Neuron (in vitro differentiated cells): ENCODE data around the gene RNF113B.

Experiments used
- H2AFZ ChIP-seq: one replicate; pipeline ENCODE4 v1.6.1; 2013; ENCODE audit warnings: low read depth, mild to moderate bottlenecking, inconsistent platforms, low read length, moderate library complexity
- H3K27me3 ChIP-seq: one replicate; pipeline ENCODE4 v1.6.1; 2013; ENCODE audit warnings: low read length; ENCODE audit not compliant: insufficient read depth
- H3K36me3 ChIP-seq: one replicate; pipeline ENCODE4 v1.6.1; 2013; ENCODE audit warnings: low read length; ENCODE audit not compliant: insufficient read depth
- H3K4me1 ChIP-seq: one replicate; pipeline ENCODE4 v1.6.1; 2013; ENCODE audit warnings: low read length; ENCODE audit not compliant: insufficient read depth
- H3K4me3 ChIP-seq: 2 replicates; pipeline ENCODE4 v1.5.1; 2013; ENCODE audit warnings: mild to moderate bottlenecking, low read length, moderate library complexity
- H3K9me3 ChIP-seq: one replicate; pipeline ENCODE4 v1.6.1; 2013; ENCODE audit warnings: low read length

Gene RNF113B

GRCh38 chr13:98182153-98182552, 5.1 kb upstream of the RNF113B start:
- H2AFZ ChIP-seq = no peak overlapping the region
- H3K9me3 ChIP-seq = peaks cover 7% of the 10 kb centered on the region
- no peak overlapping the region for H3K4me3 ChIP-seq
- H3K4me1 ChIP-seq = no peaks in the 10 kb centered on the region
- no peaks in the 10 kb centered on the region for H3K36me3 ChIP-seq
- no peaks in the 10 kb centered on the region for H3K27me3 ChIP-seq

- no peak overlapping the region for H2AFZ ChIP-seq
- no peaks in the 10 kb centered on the region for H3K27me3 ChIP-seq
- H3K36me3 ChIP-seq = peaks cover 6% of the 10 kb centered on the region
- H3K4me3 ChIP-seq = no peak overlapping the region
- peaks cover 12% of the 10 kb centered on the region for H3K9me3 ChIP-seq
- H3K4me1 ChIP-seq = no peaks in the 10 kb centered on the region
Measured at GRCh38 chr13:98181111-98181815, 4.2 kb upstream of the RNF113B start.

GRCh38 chr13:98180092-98180491, 3.0 kb upstream of the RNF113B start:
- Histone ChIP-seq H3K36me3 (peaks cover 6% of the 10 kb centered on the region), H3K27me3 (no peaks in the 10 kb centered on the region), H2AFZ (no peak overlapping the region), H3K9me3 (peaks cover 12% of the 10 kb centered on the region), H3K4me3 (no peak overlapping the region), H3K4me1 (no peaks in the 10 kb centered on the region)

GRCh38 chr13:98175823-98176222, 1.2 kb downstream of the RNF113B start:
- Histone ChIP-seq H2AFZ (no peak overlapping the region), H3K4me1 (peaks cover 37% of the 10 kb centered on the region)

GRCh38 chr13:98175043-98175442, 2.0 kb downstream of the RNF113B start:
- H3K36me3 ChIP-seq = peaks cover 6% of the 10 kb centered on the region
- no peak overlapping the region for H3K4me3 ChIP-seq
- H2AFZ ChIP-seq = no peak overlapping the region
- peaks cover 38% of the 10 kb centered on the region for H3K4me1 ChIP-seq
- H3K9me3 ChIP-seq = peaks cover 8% of the 10 kb centered on the region
- H3K27me3 ChIP-seq = no peaks in the 10 kb centered on the region

More at GRCh38 chr13:98175823-98176222, 1.2 kb downstream of the RNF113B start:
- H3K27me3 ChIP-seq = no peaks in the 10 kb centered on the region
- H3K9me3 ChIP-seq = peaks cover 8% of the 10 kb centered on the region
- H3K4me3 ChIP-seq = no peak overlapping the region
- H3K36me3 ChIP-seq = peaks cover 6% of the 10 kb centered on the region

GRCh38 chr13:98174307-98174706, 2.8 kb downstream of the RNF113B start:
- Histone ChIP-seq H3K4me1 (peaks cover 38% of the 10 kb centered on the region), H2AFZ (no peak overlapping the region), H3K27me3 (no peaks in the 10 kb centered on the region), H3K4me3 (no peak overlapping the region), H3K9me3 (peaks cover 6% of the 10 kb centered on the region), H3K36me3 (peaks cover 6% of the 10 kb centered on the region)

GRCh38 chr13:98173431-98174152, 3.5 kb downstream of the RNF113B start:
- Histone ChIP-seq H2AFZ (no peak overlapping the region), H3K36me3 (peaks cover 6% of the 10 kb centered on the region), H3K9me3 (peaks cover 6% of the 10 kb centered on the region), H3K27me3 (no peaks in the 10 kb centered on the region), H3K4me1 (peaks cover 38% of the 10 kb centered on the region), H3K4me3 (no peak overlapping the region)

GRCh38 chr13:98172590-98173422, 4.3 kb downstream of the RNF113B start:
- Histone ChIP-seq H3K4me3 (no peak overlapping the region), H3K36me3 (peaks cover 6% of the 10 kb centered on the region), H3K4me1 (peaks cover 38% of the 10 kb centered on the region)

GRCh38 chr13:98171900-98172589, 5.0 kb downstream of the RNF113B start:
- Histone ChIP-seq H3K36me3 (peaks cover 6% of the 10 kb centered on the region), H3K4me1 (peaks cover 38% of the 10 kb centered on the region), H2AFZ (peak overlapping the region; percentile 35), H3K9me3 (peaks cover 4% of the 10 kb centered on the region), H3K27me3 (no peaks in the 10 kb centered on the region), H3K4me3 (peak overlapping the region; percentile 31)

More at GRCh38 chr13:98172590-98173422, 4.3 kb downstream of the RNF113B start:
- H3K9me3 ChIP-seq = peaks cover 6% of the 10 kb centered on the region
- H3K27me3 ChIP-seq = no peaks in the 10 kb centered on the region
- no peak overlapping the region for H2AFZ ChIP-seq

GRCh38 chr13:98169331-98169730, 7.7 kb downstream of the RNF113B start:
- no peaks in the 10 kb centered on the region for H3K27me3 ChIP-seq
- peaks cover 3% of the 10 kb centered on the region for H3K36me3 ChIP-seq
- H2AFZ ChIP-seq = no peak overlapping the region
- peaks cover 36% of the 10 kb centered on the region for H3K4me1 ChIP-seq
- no peaks in the 10 kb centered on the region for H3K9me3 ChIP-seq
- H3K4me3 ChIP-seq = no peak overlapping the region

- Histone ChIP-seq H2AFZ (no peak overlapping the region), H3K27me3 (no peaks in the 10 kb centered on the region), H3K4me3 (no peak overlapping the region), H3K36me3 (peaks cover 13% of the 10 kb centered on the region), H3K4me1 (no peaks in the 10 kb centered on the region), H3K9me3 (peaks cover 5% of the 10 kb centered on the region)
Measured at GRCh38 chr13:98162935-98163334, 14.1 kb downstream of the RNF113B start.

GRCh38 chr13:98158172-98158899, 18.7 kb downstream of the RNF113B start:
- peaks cover 10% of the 10 kb centered on the region for H3K36me3 ChIP-seq
- H3K9me3 ChIP-seq = peaks cover 5% of the 10 kb centered on the region
- no peak overlapping the region for H2AFZ ChIP-seq
- no peak overlapping the region for H3K4me3 ChIP-seq
- no peaks in the 10 kb centered on the region for H3K4me1 ChIP-seq
- H3K27me3 ChIP-seq = no peaks in the 10 kb centered on the region
